GM12878 (cell line): ENCODE measurements around the gene OSTN. TPM values are rescaled to one million over a fixed set of nuclear protein-coding genes. Genes with fewer than 3 reads are reported as not detected.

Experiments
- ATAC-seq: fragments of 200-7000 bp; cut with Tn5 transposase; 3 replicates; pipeline ENCODE4 v1.9.1; 2020; ENCODE audit warnings: mild to moderate bottlenecking, moderate library complexity
- BruUV-seq: library from RNA; stranded (reverse); fragments of 400-500 nt; replicated peaks from 2 replicates; lab custom pipeline; 2021; lab: Mats Ljungman, UMichigan
- CTCF ChIA-PET: fragments of 300-600 bp; sonication (Branson Sonifier 250); formaldehyde crosslinking; extraction: SDS; loops from one replicate; lab custom pipeline; 2021; ENCODE audit warnings: inconsistent platforms; lab: Yijun Ruan, JAX
- POLR2A ChIA-PET: fragments of 350-600 bp; formaldehyde crosslinking; extraction: SDS; loops from one replicate; lab custom pipeline; 2021; ENCODE audit warnings: inconsistent platforms; lab: Charles Lee
- RAD21 ChIA-PET: fragments of 300-600 bp; sonication (Branson Sonifier 250); formaldehyde crosslinking; loops from one replicate; lab custom pipeline; 2023; ENCODE audit warnings: antibody characterized with exemption; ENCODE audit not compliant: unreplicated experiment; lab: Charles Lee
- SMC1A ChIA-PET: fragments of 300-600 bp; sonication (Branson Sonifier 250); formaldehyde crosslinking; loops from one replicate; lab custom pipeline; 2023; ENCODE audit not compliant: unreplicated experiment, uncharacterized antibody; lab: Charles Lee
- DNase-seq: peaks from one replicate; pipeline ENCODE4 v3.0.0-alpha.2; 2011; ENCODE audit warnings: low read depth, low spot score
- FAIRE-seq: peaks from 3 replicates; lab custom pipeline; 2011; peaks lifted over from hg19 to GRCh38; lab: Jason Lieb, UNC
- H2AFZ ChIP-seq: 2 replicates; pipeline ENCODE4 v1.6.0; 2011; ENCODE audit warnings: low read depth, low read length, control low read depth; ENCODE audit not compliant: control insufficient read depth
- H3K27ac ChIP-seq: 2 replicates; pipeline ENCODE4 v1.5.1; 2011; ENCODE audit warnings: control low read depth; ENCODE audit not compliant: control insufficient read depth, insufficient read depth
- H3K27me3 ChIP-seq, 2 experiments: replicated peaks in 1 of 2; 2 replicates each; pipeline versions ENCODE4 v1.6.0 to v1.6.1; 2011; ENCODE audit warnings: low read length in 1 of 2; ENCODE audit not compliant: control insufficient read depth in 2 of 2, insufficient read depth in 2 of 2
- H3K36me3 ChIP-seq, 2 experiments: 2 replicates each; pipeline ENCODE4 v1.5.1; 2011; ENCODE audit warnings: low read length in 1 of 2; ENCODE audit not compliant: control insufficient read depth in 2 of 2, insufficient read depth in 2 of 2
- H3K4me1 ChIP-seq: 2 replicates; pipeline ENCODE4 v1.6.1; 2011; ENCODE audit warnings: mild to moderate bottlenecking, low read length, moderate library complexity, mixed read lengths; ENCODE audit not compliant: control insufficient read depth, insufficient read depth
- H3K4me2 ChIP-seq: 2 replicates; pipeline ENCODE4 v1.6.0; 2011; ENCODE audit warnings: control low read depth; ENCODE audit not compliant: control insufficient read depth, insufficient read depth
- H3K4me3 ChIP-seq: fragments of 200-600 bp; sonication (generic); 2 replicates; pipeline ENCODE4 v1.5.1; 2016
- H3K79me2 ChIP-seq: 2 replicates; pipeline ENCODE4 v1.6.0; 2011; ENCODE audit warnings: low read length; ENCODE audit not compliant: control insufficient read depth, insufficient read depth
- H3K9ac ChIP-seq: 2 replicates; pipeline ENCODE4 v1.8.0; 2011; ENCODE audit warnings: low read length, control low read depth, mixed read lengths; ENCODE audit not compliant: control insufficient read depth, insufficient read depth
- H3K9me3 ChIP-seq: replicated peaks from 3 replicates; pipeline ENCODE4 v1.5.1; 2011; ENCODE audit warnings: mild to moderate bottlenecking, low read length; ENCODE audit not compliant: control insufficient read depth, insufficient read depth
- H4K20me1 ChIP-seq: 2 replicates; pipeline ENCODE4 v1.6.0; 2011; ENCODE audit not compliant: control insufficient read depth, insufficient read depth
- ASH2L ChIP-seq: fragments of 300-600, 200-600 bp; sonication (generic); IDR thresholded peaks from 2 replicates; pipeline ENCODE4 v1.6.1; 2017; ENCODE audit warnings: low read depth, mild to moderate bottlenecking, borderline replicate concordance
- BRCA1 ChIP-seq: IDR thresholded peaks from 2 replicates; pipeline ENCODE4 v1.6.1; 2011; ENCODE audit warnings: low read depth, low read length, improper control_type of control experiment
- CBX5 ChIP-seq: sonication (generic); IDR thresholded peaks from 2 replicates; pipeline ENCODE4 v1.6.1; 2016; ENCODE audit warnings: low read depth, moderate library complexity, mild to moderate bottlenecking, inconsistent platforms
- EED ChIP-seq: sonication (generic); IDR thresholded peaks from 2 replicates; pipeline ENCODE4 v1.6.1; 2016; ENCODE audit warnings: antibody characterized with exemption, low read depth
- EP300 ChIP-seq, 2 experiments: fragments of 150-350 bp in 1 of 2; IDR thresholded peaks; 2 replicates each; pipeline ENCODE4 v1.6.1; 2011 to 2012; ENCODE audit warnings: low read depth in 2 of 2, low read length in 2 of 2, borderline replicate concordance in 1 of 2, improper control_type of control experiment in 1 of 2, inconsistent platforms in 1 of 2; ENCODE audit not compliant: control insufficient read depth in 1 of 2
- GABPA ChIP-seq: IDR thresholded peaks from 2 replicates; pipeline ENCODE4 v1.6.1; 2014; ENCODE audit warnings: antibody characterized with exemption, low read depth, mild to moderate bottlenecking, inconsistent platforms
- HDAC6 ChIP-seq: fragments of 200-600 bp; sonication (generic); IDR thresholded peaks from one replicate; pipeline ENCODE4 v1.8.0; 2017; ENCODE audit warnings: antibody characterized with exemption; ENCODE audit not compliant: unreplicated experiment
- IRF4 ChIP-seq: IDR thresholded peaks from 2 replicates; pipeline ENCODE4 v1.6.1; 2011; ENCODE audit warnings: low read depth, low read length
- NR2C2 ChIP-seq: IDR thresholded peaks from 2 replicates; pipeline ENCODE4 v1.6.1; 2011; ENCODE audit warnings: borderline replicate concordance, low read depth; ENCODE audit not compliant: control insufficient read depth, insufficient read length
- PRDM15 ChIP-seq: fragments of 450-650 bp; formaldehyde crosslinking; IDR thresholded peaks from 2 replicates; pipeline ENCODE4 v1.4.0; 2020; ENCODE audit warnings: mild to moderate bottlenecking, moderate library complexity
- WRNIP1 ChIP-seq: IDR thresholded peaks from 2 replicates; pipeline ENCODE4 v1.6.1; 2011; ENCODE audit warnings: low read depth, low read length, improper control_type of control experiment, borderline replicate concordance
- ZNF592 ChIP-seq: fragments of 450-650 bp; IDR thresholded peaks from 2 replicates; pipeline ENCODE4 v1.6.1; 2017; ENCODE audit warnings: mild to moderate bottlenecking, moderate library complexity
- WGBS: methylation state at CpG from one replicate; pipeline ENCODE4 v1.1.6; 2016; ENCODE audit warnings: low lambda C conversion rate; ENCODE audit not compliant: insufficient replicate concordance, insufficient coverage; ENCODE audit errors: missing lambda C conversion rate; 5-methylcytosine and 5-hydroxymethylcytosine counted together
- in situ Hi-C: fragments of 300-500 bp; cut with MboI; formaldehyde crosslinking; loops from 9 replicates; pipeline ENCODE4 v1.14.3; 2018; ENCODE audit warnings: mixed read lengths
- intact Hi-C: fragments of 100-400 bp; cut with micrococcal nuclease; formaldehyde crosslinking; loops from one replicate; pipeline ENCODE4 v1.14.2; 2022; ENCODE audit not compliant: unreplicated experiment
- polyA plus RNA-seq, 11 experiments: library from polyadenylated mRNA; depleted of rRNA in 4 of 11; unstranded in 6 of 11; stranded (reverse) in 5 of 11; fragments of >200 nt; fragmentation: Nextera tagmentation in 4 of 11; fragmentation: Illumina TruSeq in 1 of 11; extraction: Ambion mirVana in 4 of 11; extraction: Trizol in 1 of 11; gene quantifications; 1 replicate in 1 of 11; 2 replicates in 10 of 11; pipeline versions ENCODE4 v1.2.1 to v1.2.3, GENCODE V29; 2011 to 2016; ENCODE audit warnings: inconsistent platforms in 2 of 11, missing spikeins in 2 of 11, low read depth in 1 of 11
- total RNA-seq, 4 experiments: library from RNA; depleted of rRNA in 3 of 4; stranded (reverse); fragments of >200 nt in 3 of 4; fragmentation: Illumina TruSeq in 1 of 4; extraction: Trizol in 1 of 4; gene quantifications; 2 replicates each; pipeline versions ENCODE4 v1.2.1 to v1.2.3, GENCODE V29; 2013 to 2021
- TF ChIP-seq, protein P1 (sequence below): fragments of 450-650 bp; IDR thresholded peaks from 2 replicates; pipeline ENCODE4 v1.6.1; 2018; ENCODE audit warnings: borderline replicate concordance, mild to moderate bottlenecking; ENCODE audit not compliant: partially characterized antibody

The OSTN gene
- total and polyA plus RNA-seq, 10 of the 15 experiments (the other 5 are each of a cell fraction or from before 2014, with no cell fraction given): 0.04 to 0.27 (median 0.06) TPM; not detected in 6

GRCh38 chr3:191210032-191210431, 11.0 kb downstream of the OSTN start (continued):
- no peak for TF ChIP-seq ZNF592
- TF ChIP-seq GABPA: no peak
- TF ChIP-seq CBX5: no peak
- no peak for TF ChIP-seq NR2C2

- Histone ChIP-seq H3K4me3 (no peak overlapping the region), H3K9me3 (no peaks in the 10 kb centered on the region; the same call in 2 of the 3 replicates), H3K27ac (no peak overlapping the region), H3K36me3 (no peaks in the 10 kb centered on the region), H3K9ac (no peak overlapping the region), H3K27me3 (no peaks in the 10 kb centered on the region), H4K20me1 (no peaks in the 10 kb centered on the region), H2AFZ (no peak overlapping the region), H3K79me2 (no peaks in the 10 kb centered on the region), H3K4me1 (no peaks in the 10 kb centered on the region), H3K4me2 (no peak overlapping the region)
- WGBS: 21% methylated on average over 1 of the region's 1 CpG
- RAD21 ChIA-PET: no interaction called here
- no peak for FAIRE-seq
- SMC1A ChIA-PET: no interaction called here
- POLR2A ChIA-PET: no interaction called here
- CTCF ChIA-PET: interaction anchor here (0.9 kb wide), 1 partner anchor 57 kb away, joined by 3 read pairs; no protein-coding TSS in a partner anchor
- in situ Hi-C loops: no loop called here
- intact Hi-C loops: no loop called here
- no peak for ATAC-seq
- no TSS peak for BruUV-seq
- no peak for DNase-seq
- TF ChIP-seq, protein P1, sequence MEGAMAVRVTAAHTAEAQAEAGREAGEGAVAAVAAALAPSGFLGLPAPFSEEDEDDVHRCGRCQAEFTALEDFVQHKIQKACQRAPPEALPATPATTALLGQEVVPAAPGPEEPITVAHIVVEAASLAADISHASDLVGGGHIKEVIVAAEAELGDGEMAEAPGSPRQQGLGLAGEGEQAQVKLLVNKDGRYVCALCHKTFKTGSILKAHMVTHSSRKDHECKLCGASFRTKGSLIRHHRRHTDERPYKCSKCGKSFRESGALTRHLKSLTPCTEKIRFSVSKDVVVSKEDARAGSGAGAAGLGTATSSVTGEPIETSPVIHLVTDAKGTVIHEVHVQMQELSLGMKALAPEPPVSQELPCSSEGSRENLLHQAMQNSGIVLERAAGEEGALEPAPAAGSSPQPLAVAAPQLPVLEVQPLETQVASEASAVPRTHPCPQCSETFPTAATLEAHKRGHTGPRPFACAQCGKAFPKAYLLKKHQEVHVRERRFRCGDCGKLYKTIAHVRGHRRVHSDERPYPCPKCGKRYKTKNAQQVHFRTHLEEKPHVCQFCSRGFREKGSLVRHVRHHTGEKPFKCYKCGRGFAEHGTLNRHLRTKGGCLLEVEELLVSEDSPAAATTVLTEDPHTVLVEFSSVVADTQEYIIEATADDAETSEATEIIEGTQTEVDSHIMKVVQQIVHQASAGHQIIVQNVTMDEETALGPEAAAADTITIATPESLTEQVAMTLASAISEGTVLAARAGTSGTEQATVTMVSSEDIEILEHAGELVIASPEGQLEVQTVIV: no peak
- TF ChIP-seq EP300 (IDR thresholded peaks at IDR 0.05; ENCODE audit: borderline replicate concordance in 1 of 2, control insufficient read depth in 1 of 2, low read depth in 2 of 2, low read length in 2 of 2) (no peak), IRF4 (no peak), PRDM15 (CRISPR knock-in tag) (no peak), EED (no peak), BRCA1 (no peak), HDAC6 (no peak), ASH2L (no peak), WRNIP1 (no peak)
These were observed 17.5 kb downstream of the OSTN start for GRCh38 chr3:191216510-191216909.
